ENCODE results near the gene SULT4A1.
"Not testable (repeated sequence)": the region's sequence is repeated elsewhere in the genome, so short reads cannot be mapped to it uniquely, and the experiment has no call there.

Gene SULT4A1

GRCh38 chr22:43909708-43910107, 47.4 kb upstream of the SULT4A1 start:
- no peaks in the 10 kb centered on the region for H4K20me1 ChIP-seq (ENCODE audit: low read depth, low read length)
- H3K4me3 ChIP-seq (ENCODE audit: insufficient read depth, low read length, poor library complexity, severe bottlenecking): no peak overlapping the region
- no peaks in the 10 kb centered on the region for H3K79me2 ChIP-seq (ENCODE audit: insufficient read depth, low read length)
- no peak for TF ChIP-seq EZH2phosphoT487 (conservative IDR thresholded peaks at IDR 0.05; ENCODE audit: low read length)
- TF ChIP-seq CTCF (IDR thresholded peaks at IDR 0.05; ENCODE audit: insufficient read depth, low read length, poor library complexity, severe bottlenecking): no peak
- H3F3A ChIP-seq (ENCODE audit: insufficient read depth): no peaks in the 10 kb centered on the region
- H3K27me3 ChIP-seq (ENCODE audit: low read length): no peaks in the 10 kb centered on the region
- no peak overlapping the region for H3K9ac ChIP-seq (ENCODE audit: low read length)
- H3K9me3 ChIP-seq (ENCODE audit: insufficient read depth, low read length): no peaks in the 10 kb centered on the region
- H3K36me3 ChIP-seq (ENCODE audit: low read length): no peaks in the 10 kb centered on the region
- no peak overlapping the region for H2AFZ ChIP-seq (ENCODE audit: low read depth, low read length, severe bottlenecking)
- no peaks in the 10 kb centered on the region for H3K9me2 ChIP-seq (replicated peaks; ENCODE audit: insufficient read depth, low read length)
- no peak overlapping the region for H3K27ac ChIP-seq (ENCODE audit: low read depth, low read length)
- no peak overlapping the region for H3K4me2 ChIP-seq (ENCODE audit: low read depth, low read length, poor library complexity, severe bottlenecking)

- no peaks in the 10 kb centered on the region for H3K27me3 ChIP-seq (ENCODE audit: low read length)
- no peaks in the 10 kb centered on the region for H3K79me2 ChIP-seq (ENCODE audit: insufficient read depth, low read length)
Measured at GRCh38 chr22:43905681-43906080, 43.4 kb upstream of the SULT4A1 start.

GRCh38 chr22:43904412-43904811, 42.1 kb upstream of the SULT4A1 start:
- H3K9me2 ChIP-seq (replicated peaks; ENCODE audit: insufficient read depth, low read length); H3K27ac ChIP-seq (ENCODE audit: low read depth, low read length); H3K4me3 ChIP-seq (ENCODE audit: insufficient read depth, low read length, poor library complexity, severe bottlenecking); H2AFZ ChIP-seq (ENCODE audit: low read depth, low read length, severe bottlenecking); H3K9ac ChIP-seq (ENCODE audit: low read length); H3K4me2 ChIP-seq (ENCODE audit: low read depth, low read length, poor library complexity, severe bottlenecking); H3K36me3 ChIP-seq (ENCODE audit: low read length); H3F3A ChIP-seq (ENCODE audit: insufficient read depth); H3K27me3 ChIP-seq (ENCODE audit: low read length); H4K20me1 ChIP-seq (ENCODE audit: low read depth, low read length); H3K9me3 ChIP-seq (ENCODE audit: insufficient read depth, low read length); H3K79me2 ChIP-seq (ENCODE audit: insufficient read depth, low read length): not testable (repeated sequence)

More at GRCh38 chr22:43905681-43906080, 43.4 kb upstream of the SULT4A1 start:
- Histone ChIP-seq H3K36me3 (ENCODE audit: low read length) (no peaks in the 10 kb centered on the region), H3K4me2 (ENCODE audit: low read depth, low read length, poor library complexity, severe bottlenecking) (no peak overlapping the region), H2AFZ (ENCODE audit: low read depth, low read length, severe bottlenecking) (no peak overlapping the region), H4K20me1 (ENCODE audit: low read depth, low read length) (no peaks in the 10 kb centered on the region), H3K9ac (ENCODE audit: low read length) (no peak overlapping the region), H3K4me3 (ENCODE audit: insufficient read depth, low read length, poor library complexity, severe bottlenecking) (no peak overlapping the region), H3K27ac (ENCODE audit: low read depth, low read length) (no peak overlapping the region), H3K9me2 (replicated peaks; ENCODE audit: insufficient read depth, low read length) (no peaks in the 10 kb centered on the region), H3F3A (ENCODE audit: insufficient read depth) (no peaks in the 10 kb centered on the region), H3K9me3 (ENCODE audit: insufficient read depth, low read length) (no peaks in the 10 kb centered on the region)
- no peak for TF ChIP-seq CTCF (IDR thresholded peaks at IDR 0.05; ENCODE audit: insufficient read depth, low read length, poor library complexity, severe bottlenecking)

- H3K4me2 ChIP-seq (ENCODE audit: low read depth, low read length, poor library complexity, severe bottlenecking); H3K9ac ChIP-seq (ENCODE audit: low read length); H3F3A ChIP-seq (ENCODE audit: insufficient read depth); H3K36me3 ChIP-seq (ENCODE audit: low read length); H3K9me2 ChIP-seq (replicated peaks; ENCODE audit: insufficient read depth, low read length); H4K20me1 ChIP-seq (ENCODE audit: low read depth, low read length); H3K4me3 ChIP-seq (ENCODE audit: insufficient read depth, low read length, poor library complexity, severe bottlenecking); H3K79me2 ChIP-seq (ENCODE audit: insufficient read depth, low read length); H2AFZ ChIP-seq (ENCODE audit: low read depth, low read length, severe bottlenecking); H3K27ac ChIP-seq (ENCODE audit: low read depth, low read length); H3K9me3 ChIP-seq (ENCODE audit: insufficient read depth, low read length); H3K27me3 ChIP-seq (ENCODE audit: low read length): not testable (repeated sequence)
Measured at GRCh38 chr22:43903033-43903432, 40.7 kb upstream of the SULT4A1 start.

All from SU-DHL-6 (cell line).